Gastroesophageal sphincter (tissue), 4 donors: Measurements from ENCODE around the gene OSCAR. TPM values are rescaled to one million over a fixed set of nuclear protein-coding genes. Genes with fewer than 3 reads are reported as not detected.

ENCODE experiments used
- ATAC-seq: fragments of 150-250 bp; one replicate; pipeline ENCODE4 v1.9.1; 2016; ENCODE audit warnings: mild to moderate bottlenecking, moderate library complexity
- H3K27ac ChIP-seq, 4 donors: fragments of 200-600 bp; sonication (generic) in 3 of 4; 1 replicate in 3 of 4; 2 replicates in 1 of 4; pipeline ENCODE4 v1.5.1; 2016 to 2019
- H3K27me3 ChIP-seq: fragments of 200-600 bp; sonication (generic); one replicate; pipeline ENCODE4 v1.5.1; 2019
- H3K36me3 ChIP-seq, 2 donors: fragments of 200-600 bp; sonication (generic); one replicate each; pipeline ENCODE4 v1.5.1; 2019; ENCODE audit warnings: control low read depth in 1 of 2
- H3K4me1 ChIP-seq, 3 donors: fragments of 200-600 bp; sonication (generic); 1 replicate in 2 of 3; 2 replicates in 1 of 3; pipeline ENCODE4 v1.5.1; 2016 to 2019; ENCODE audit warnings: control low read depth in 2 of 3
- H3K4me3 ChIP-seq, 2 donors: fragments of 200-600 bp; sonication (generic); one replicate each; pipeline ENCODE4 v1.5.1; 2019; ENCODE audit warnings: mild to moderate bottlenecking in 1 of 2, moderate library complexity in 1 of 2
- H3K9me3 ChIP-seq, 3 donors: fragments of 200-600 bp; sonication (generic); one replicate each; pipeline ENCODE4 v1.5.1; 2017 to 2019; ENCODE audit warnings: control low read depth in 2 of 3
- EP300 ChIP-seq: sonication (generic); formaldehyde crosslinking; IDR thresholded peaks from one replicate; pipeline ENCODE4 v1.6.1; 2017; ENCODE audit warnings: antibody characterized with exemption, mild to moderate bottlenecking
- POLR2A ChIP-seq, 2 donors: fragments of 450-650 bp; IDR thresholded peaks; one replicate each; pipeline ENCODE4 v1.6.1; 2017; ENCODE audit warnings: antibody characterized with exemption in 2 of 2, mild to moderate bottlenecking in 2 of 2, moderate library complexity in 1 of 2
- POLR2AphosphoS5 ChIP-seq: sonication (generic); formaldehyde crosslinking; IDR thresholded peaks from one replicate; pipeline ENCODE4 v1.6.1; 2017; ENCODE audit warnings: antibody characterized with exemption
- WGBS, 2 donors: methylation state at CpG; one replicate each; pipeline ENCODE4 v1.1.5; 2018; ENCODE audit warnings: low coverage in 1 of 2; 5-methylcytosine and 5-hydroxymethylcytosine counted together
- total RNA-seq, 4 donors: library from RNA; depleted of rRNA; stranded (reverse); fragments of >200 nt; gene quantifications; one replicate each; pipeline ENCODE4 v1.1.0, GENCODE V29; 2016
- TF ChIP-seq, protein P1 (sequence below), 4 experiments: fragments of 200-600 bp in 2 of 4; fragments of 450-650 bp in 2 of 4; sonication (generic) in 1 of 4; IDR thresholded peaks; one replicate each; pipeline ENCODE4 v1.5.1; 2017 to 2019; ENCODE audit warnings: antibody characterized with exemption in 4 of 4, mild to moderate bottlenecking in 2 of 4, moderate library complexity in 2 of 4

The OSCAR gene
- total RNA-seq, 4 donors from 2014 or later: 1.2 to 2.4 (median 2.1) TPM; not detected in 1

DNA sequence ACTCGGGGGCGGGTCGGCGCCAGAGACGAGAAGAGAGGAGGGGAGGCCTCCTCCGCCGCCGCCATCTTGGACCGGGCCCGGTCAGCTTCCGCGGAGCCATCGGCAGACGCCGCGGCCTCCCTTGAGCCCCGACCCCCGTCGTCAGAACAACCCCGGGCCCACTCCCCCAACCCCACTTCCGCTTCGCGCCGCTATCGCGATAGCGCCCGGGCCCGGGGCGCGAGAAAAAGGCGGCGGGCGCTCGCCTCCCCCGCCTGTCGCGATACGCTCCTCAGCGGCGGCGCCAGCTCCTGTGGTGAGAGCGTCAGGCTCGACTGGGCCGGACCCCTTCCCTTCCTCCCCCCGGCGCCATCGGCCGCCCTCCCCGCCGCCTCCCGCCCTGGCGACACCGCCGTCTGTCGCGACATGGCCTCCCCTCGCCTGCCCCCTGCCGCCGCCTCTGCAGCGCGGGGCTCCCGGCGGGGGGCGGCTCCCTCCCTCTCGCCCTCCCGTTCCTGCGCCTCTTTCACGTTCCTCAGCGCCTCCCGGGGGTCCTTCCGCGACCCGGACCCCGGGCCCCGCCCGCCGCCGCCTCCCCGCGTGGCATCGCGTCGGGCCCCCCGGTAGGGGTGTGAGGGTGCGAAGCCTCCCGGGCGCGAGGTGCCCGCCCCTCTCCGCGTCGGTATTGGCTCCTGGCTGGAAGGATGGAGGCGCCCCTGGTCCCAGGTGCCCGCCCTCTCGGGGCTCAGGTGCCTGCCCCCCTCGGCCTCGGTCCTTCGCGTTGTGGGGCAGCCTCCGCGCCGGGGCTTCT is 37.3 kb upstream of the OSCAR start, which contains the start of gene CNOT3:
Gene CNOT3, plus strand, starts transcription at position 64 of the 790 bp plus-strand sequence. CDS start 5,217 bp downstream, outside the sequence.
- H3K27me3 ChIP-seq: no peaks in the 10 kb centered on the region
- no peak for ATAC-seq
- H3K4me1 ChIP-seq: peaks cover 2 to 49% (median 28%) of the 10 kb centered on the region in 3 donors

DNA sequence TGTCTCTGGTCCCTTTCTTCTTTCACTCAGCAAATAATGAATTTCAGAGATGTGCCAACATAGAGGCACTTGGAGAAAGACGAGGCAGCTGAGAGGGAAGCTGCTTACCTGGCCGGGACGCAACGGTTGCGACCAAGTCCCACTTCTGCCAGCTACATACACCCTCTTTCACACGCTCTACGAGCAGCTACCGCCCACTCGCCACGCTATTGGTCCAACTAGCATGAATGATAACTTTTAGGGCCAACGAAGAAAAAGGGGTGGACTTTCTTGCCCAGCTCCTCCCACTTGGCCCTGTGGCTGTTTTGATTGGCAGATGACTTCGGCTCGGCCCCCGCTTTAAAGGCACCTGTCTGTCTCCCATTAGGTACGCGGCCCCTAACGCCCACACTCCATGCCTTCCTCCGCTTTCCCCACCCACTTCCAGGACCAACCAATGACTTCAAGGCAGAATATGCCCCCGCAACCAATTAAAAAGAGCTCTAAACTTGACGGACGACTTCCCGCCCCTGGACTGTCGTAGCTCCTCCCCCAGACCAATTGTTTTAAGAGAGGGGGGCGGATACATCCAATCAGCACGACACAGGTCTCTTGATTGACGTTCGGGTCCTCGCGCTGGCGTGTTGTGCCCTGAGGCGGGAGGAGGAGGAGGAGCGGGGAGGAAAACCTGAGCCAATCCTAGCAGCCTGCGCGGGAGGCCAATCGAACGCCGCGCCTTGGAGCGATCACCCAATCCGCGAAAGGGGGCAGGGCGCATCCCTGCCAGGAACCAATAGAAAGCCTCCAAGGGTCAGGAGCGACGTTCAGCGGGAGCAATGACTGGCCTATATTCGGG is 36.5 kb upstream of the OSCAR start:
- ATAC-seq: peak; percentile 94
- Histone ChIP-seq H3K27ac (peak overlapping the region; percentile 95 to 100 (median 98)), H3K4me1 (peaks cover 2 to 49% (median 28%) of the 10 kb centered on the region in 3 donors), H3K9me3 (no peaks in the 10 kb centered on the region), H3K4me3 (peak overlapping the region; percentile 100), H3K27me3 (no peaks in the 10 kb centered on the region), H3K36me3 (peaks cover 0 to 29% of the 10 kb centered on the region in 2 donors)
- TF ChIP-seq, protein P1, sequence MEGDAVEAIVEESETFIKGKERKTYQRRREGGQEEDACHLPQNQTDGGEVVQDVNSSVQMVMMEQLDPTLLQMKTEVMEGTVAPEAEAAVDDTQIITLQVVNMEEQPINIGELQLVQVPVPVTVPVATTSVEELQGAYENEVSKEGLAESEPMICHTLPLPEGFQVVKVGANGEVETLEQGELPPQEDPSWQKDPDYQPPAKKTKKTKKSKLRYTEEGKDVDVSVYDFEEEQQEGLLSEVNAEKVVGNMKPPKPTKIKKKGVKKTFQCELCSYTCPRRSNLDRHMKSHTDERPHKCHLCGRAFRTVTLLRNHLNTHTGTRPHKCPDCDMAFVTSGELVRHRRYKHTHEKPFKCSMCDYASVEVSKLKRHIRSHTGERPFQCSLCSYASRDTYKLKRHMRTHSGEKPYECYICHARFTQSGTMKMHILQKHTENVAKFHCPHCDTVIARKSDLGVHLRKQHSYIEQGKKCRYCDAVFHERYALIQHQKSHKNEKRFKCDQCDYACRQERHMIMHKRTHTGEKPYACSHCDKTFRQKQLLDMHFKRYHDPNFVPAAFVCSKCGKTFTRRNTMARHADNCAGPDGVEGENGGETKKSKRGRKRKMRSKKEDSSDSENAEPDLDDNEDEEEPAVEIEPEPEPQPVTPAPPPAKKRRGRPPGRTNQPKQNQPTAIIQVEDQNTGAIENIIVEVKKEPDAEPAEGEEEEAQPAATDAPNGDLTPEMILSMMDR (IDR thresholded peaks at IDR 0.05): no peak
- peak; percentile 72 for TF ChIP-seq POLR2AphosphoS5
- 0% methylated on average over 11 to 19 of the region's 46 CpGs for WGBS, 2 donors

More for the DNA sequence above, 37.3 kb upstream of the OSCAR start, which contains the start of gene CNOT3:
- Histone ChIP-seq H3K36me3 (peaks cover 0 to 26% of the 10 kb centered on the region in 2 donors), H3K4me3 (peak within 1 kb of the TSS; percentile 100), H3K27ac (peak within 1 kb of the TSS; percentile 95 to 100 (median 98)), H3K9me3 (no peaks in the 10 kb centered on the region)
- TF ChIP-seq POLR2AphosphoS5: peak; percentile 80
- TF ChIP-seq EP300: no peak
- peak; percentile 76 to 86 for TF ChIP-seq POLR2A (IDR thresholded peaks at IDR 0.05)
- TF ChIP-seq, protein P1 (IDR thresholded peaks at IDR 0.05): peak in 1 of 4 experiments; percentile 31
- no CpG with 5 or more reads among the region's 103 CpGs for WGBS, 2 donors

DNA sequence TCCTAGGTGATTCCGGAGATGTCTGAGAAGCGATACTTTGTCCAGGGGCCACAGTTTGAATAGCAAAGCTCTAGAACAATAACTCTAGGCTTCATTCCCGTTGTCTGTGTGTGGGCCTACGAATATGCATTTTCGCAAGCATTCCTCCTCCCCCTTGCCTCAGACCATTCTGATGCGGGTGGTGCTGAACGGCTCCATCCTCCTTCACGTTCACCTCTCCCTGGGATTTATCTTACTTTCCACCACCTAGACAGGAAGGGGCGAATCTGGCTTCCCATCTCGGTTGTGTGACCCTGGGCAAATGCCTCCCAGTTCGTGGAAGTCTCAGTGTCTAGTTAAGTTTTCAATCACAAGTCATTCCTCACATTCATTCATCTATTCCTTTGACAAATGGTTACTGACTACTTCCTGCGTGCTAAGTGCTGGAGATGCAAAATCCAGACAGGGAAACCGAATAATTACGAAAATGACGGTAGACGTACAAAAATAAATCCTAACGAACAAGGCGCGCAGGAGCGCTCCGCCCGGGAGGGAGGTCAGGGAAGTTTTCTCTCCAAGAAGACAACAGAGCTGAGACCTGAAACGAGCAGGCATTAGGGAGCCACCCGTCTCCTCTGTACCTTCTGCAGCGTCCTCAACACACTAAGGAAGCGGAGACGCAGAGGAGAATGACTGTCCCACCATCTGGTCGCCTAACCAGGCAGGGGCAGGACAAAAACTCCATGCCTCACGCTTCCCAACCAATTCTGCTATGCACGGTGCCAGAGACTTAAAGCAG is 35.7 kb upstream of the OSCAR start:
- Histone ChIP-seq H3K9me3 (no peaks in the 10 kb centered on the region), H3K4me1 (peaks cover 2 to 44% (median 28%) of the 10 kb centered on the region in 3 donors), H3K36me3 (peaks cover 0 to 29% of the 10 kb centered on the region in 2 donors), H3K4me3 (peak overlapping the region; percentile 36 to 52), H3K27ac (peak overlapping the region in 3 of 4 donors; percentile 29 to 80 (median 67)), H3K27me3 (no peaks in the 10 kb centered on the region)
- WGBS, 2 donors: 5 to 7% methylated on average over 17 to 28 of the region's 30 CpGs
- ATAC-seq: no peak
- TF ChIP-seq, protein P1 (IDR thresholded peaks at IDR 0.05): no peak
- TF ChIP-seq EP300 (no peak), POLR2AphosphoS5 (no peak), POLR2A (IDR thresholded peaks at IDR 0.05) (no peak)

DNA sequence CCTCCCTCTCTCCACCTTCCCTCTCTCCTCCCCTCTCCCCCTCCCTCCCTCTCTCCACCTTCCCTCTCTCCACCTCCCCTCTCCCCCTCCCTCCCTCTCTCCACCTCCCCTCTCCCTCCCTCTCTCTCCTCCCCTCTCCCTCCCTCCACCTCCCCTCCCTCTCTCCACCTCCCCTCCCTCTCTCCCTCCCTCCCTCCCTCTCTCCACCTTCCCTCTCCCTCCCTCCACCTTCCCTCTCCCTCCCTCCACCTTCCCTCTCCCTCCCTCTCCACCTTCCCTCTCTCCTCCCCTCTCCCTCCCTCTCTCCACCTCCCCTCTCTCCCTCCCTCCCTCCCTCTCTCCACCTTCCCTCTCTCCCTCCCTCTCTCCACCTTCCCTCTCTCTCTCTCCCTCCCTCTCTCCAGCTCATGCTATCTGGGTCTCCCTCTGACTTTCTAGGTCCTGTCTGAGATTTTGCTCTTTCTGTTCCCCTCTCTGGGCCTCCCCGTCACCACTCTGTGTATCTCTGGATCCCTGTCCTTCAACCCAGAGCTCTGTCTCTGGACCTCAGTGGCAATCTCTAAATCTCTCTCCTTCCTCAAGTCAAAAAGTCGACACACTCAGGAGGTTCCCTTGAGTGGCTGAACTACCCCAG is 33.5 kb upstream of the OSCAR start:
- peaks cover 2 to 22% (median 14%) of the 10 kb centered on the region in 3 donors for H3K4me1 ChIP-seq
- no peak overlapping the region for H3K27ac ChIP-seq
- no peak overlapping the region for H3K4me3 ChIP-seq
- no peaks in the 10 kb centered on the region for H3K27me3 ChIP-seq
- H3K9me3 ChIP-seq: no peaks in the 10 kb centered on the region
- H3K36me3 ChIP-seq: peaks cover 0 to 41% of the 10 kb centered on the region in 2 donors
- TF ChIP-seq, protein P1 (IDR thresholded peaks at IDR 0.05): no peak
- no peak for TF ChIP-seq POLR2AphosphoS5
- no peak for TF ChIP-seq EP300
- no peak for TF ChIP-seq POLR2A (IDR thresholded peaks at IDR 0.05)
- 60 to 70% methylated on average over 2 of the region's 2 CpGs for WGBS, 2 donors
- ATAC-seq: no peak
